GM10266 (cell line): ENCODE results near the gene UBR2.
"Not testable (repeated sequence)": the region's sequence is repeated elsewhere in the genome, so short reads cannot be mapped to it uniquely, and the experiment has no call there.

ENCODE experiments used
- DNase-seq: peaks from one replicate; pipeline ENCODE4 v3.0.0; 2012; ENCODE audit errors: extremely low spot score
- TF ChIP-seq, protein P1 (sequence below): IDR thresholded peaks from 2 replicates; pipeline ENCODE4 v1.5.1; 2012; ENCODE audit warnings: mild to moderate bottlenecking, low read depth; ENCODE audit not compliant: control insufficient read depth, insufficient read depth; ENCODE audit errors: missing control alignments

The UBR2 gene

DNA sequence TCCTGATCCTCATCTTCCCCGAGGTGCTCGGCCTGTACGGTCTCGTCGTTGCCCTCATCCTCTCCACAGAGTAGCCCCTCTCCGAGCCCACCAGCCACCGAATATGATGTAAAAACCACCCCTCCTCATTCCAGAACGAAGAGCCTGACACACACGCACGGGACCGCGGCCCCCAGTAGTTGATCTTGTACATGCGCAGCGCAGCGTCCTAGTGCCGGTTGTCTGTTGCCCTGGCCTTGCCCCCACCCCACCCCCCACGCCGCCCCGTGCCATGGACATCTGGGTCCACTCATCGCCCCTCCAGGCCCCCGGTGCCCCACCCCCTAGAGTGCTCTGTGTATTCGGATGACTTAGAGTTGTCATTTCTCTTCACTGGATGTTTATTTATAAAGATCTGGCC, 163.8 kb downstream of the UBR2 start:
- DNase-seq = no peak

DNA sequence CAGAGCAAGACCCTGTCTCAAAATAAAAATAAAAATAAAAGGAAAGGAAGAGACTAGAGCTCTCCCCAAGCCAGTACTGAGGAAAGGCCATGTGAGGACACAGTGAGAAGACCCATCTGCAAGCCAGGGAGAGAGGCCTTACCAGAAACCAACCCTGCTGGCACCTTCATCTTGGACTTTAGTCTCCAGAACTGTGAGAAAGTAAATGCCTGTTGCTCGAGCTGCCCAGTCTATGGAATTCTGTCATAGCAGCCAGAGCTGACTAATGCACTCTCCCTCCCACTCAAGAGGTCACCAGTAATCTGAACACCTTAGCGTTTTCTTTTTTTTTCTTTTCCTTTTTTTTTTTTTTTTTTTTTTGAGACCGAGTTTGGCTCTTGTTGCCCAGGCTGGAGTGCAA, 165.9 kb downstream of the UBR2 start:
- TF ChIP-seq, protein P1, sequence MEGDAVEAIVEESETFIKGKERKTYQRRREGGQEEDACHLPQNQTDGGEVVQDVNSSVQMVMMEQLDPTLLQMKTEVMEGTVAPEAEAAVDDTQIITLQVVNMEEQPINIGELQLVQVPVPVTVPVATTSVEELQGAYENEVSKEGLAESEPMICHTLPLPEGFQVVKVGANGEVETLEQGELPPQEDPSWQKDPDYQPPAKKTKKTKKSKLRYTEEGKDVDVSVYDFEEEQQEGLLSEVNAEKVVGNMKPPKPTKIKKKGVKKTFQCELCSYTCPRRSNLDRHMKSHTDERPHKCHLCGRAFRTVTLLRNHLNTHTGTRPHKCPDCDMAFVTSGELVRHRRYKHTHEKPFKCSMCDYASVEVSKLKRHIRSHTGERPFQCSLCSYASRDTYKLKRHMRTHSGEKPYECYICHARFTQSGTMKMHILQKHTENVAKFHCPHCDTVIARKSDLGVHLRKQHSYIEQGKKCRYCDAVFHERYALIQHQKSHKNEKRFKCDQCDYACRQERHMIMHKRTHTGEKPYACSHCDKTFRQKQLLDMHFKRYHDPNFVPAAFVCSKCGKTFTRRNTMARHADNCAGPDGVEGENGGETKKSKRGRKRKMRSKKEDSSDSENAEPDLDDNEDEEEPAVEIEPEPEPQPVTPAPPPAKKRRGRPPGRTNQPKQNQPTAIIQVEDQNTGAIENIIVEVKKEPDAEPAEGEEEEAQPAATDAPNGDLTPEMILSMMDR = no peak
- DNase-seq = no peak

More for the DNA sequence above, 163.8 kb downstream of the UBR2 start:
- TF ChIP-seq, protein P1 = no peak

DNA sequence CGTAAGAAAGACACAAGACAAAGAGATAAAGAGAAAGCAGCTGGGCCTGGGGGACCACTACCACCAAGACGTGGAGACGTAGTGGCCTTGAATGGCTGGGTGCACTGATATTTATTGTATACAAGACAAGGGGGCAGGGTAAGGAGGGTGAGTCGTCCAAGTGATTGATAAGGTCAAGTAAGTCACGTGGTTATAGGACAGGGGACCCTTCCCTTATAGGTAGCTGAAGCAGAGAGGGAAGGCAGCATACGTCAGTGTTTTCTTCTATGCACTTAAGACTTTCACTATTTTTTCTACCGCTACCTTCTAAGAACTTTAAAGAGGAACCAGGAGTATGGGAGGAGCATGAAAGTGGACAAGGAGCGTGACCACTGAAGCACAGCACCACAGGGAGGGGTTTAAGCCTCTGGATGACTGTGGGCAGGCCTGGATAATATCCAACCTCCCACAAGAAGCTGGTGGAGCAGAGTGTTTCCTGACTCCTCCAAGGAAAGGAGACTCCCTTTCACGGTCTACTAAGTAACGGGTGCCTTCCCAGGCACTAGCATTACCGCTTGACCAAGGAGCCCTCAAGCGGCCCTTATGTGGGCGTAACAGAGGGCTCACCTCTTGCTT, 170.1 kb downstream of the UBR2 start:
- not testable (repeated sequence) for DNase-seq

DNA sequence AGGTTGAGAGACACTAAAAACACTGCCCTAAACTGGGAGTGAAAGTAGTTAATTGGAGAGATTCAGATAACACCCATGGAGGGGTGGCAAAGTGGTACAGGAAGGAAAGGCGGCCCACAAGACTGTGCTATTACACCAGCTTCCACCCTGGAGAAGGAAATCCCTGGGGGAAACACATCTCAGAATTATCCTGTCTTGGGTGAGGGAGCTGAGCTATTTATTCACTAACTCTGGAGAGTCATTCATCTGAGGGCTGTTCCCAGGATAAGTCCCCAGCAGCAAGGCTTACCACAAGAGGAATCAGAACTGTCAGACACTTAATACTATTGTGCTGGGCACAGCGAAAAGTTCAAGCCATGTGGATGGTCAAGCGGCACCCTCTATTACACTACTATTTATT, 172.1 kb downstream of the UBR2 start:
- TF ChIP-seq, protein P1 = no peak

DNA sequence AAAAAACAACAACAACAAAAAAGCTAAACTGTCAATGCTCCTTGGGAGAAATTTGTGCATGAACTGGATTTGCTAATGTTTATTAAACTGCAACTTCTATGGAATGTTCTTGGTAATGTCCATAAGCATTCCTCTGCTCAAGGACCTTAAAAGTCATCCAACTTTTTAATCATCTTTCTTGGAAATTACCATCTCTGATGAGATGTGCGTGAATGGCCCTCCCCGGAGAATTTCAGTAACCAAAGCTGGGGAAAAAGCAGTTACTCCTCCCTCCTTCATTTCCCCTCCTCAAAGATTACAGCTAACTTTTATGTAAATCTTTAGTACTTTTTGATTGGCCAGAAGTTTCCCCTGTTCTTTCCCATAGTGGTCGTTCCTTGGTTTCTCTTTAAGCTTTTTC, 176.9 kb downstream of the UBR2 start:
- no peak for DNase-seq
- TF ChIP-seq, protein P1 = no peak

More for the DNA sequence above, 172.1 kb downstream of the UBR2 start:
- DNase-seq = no peak

DNA sequence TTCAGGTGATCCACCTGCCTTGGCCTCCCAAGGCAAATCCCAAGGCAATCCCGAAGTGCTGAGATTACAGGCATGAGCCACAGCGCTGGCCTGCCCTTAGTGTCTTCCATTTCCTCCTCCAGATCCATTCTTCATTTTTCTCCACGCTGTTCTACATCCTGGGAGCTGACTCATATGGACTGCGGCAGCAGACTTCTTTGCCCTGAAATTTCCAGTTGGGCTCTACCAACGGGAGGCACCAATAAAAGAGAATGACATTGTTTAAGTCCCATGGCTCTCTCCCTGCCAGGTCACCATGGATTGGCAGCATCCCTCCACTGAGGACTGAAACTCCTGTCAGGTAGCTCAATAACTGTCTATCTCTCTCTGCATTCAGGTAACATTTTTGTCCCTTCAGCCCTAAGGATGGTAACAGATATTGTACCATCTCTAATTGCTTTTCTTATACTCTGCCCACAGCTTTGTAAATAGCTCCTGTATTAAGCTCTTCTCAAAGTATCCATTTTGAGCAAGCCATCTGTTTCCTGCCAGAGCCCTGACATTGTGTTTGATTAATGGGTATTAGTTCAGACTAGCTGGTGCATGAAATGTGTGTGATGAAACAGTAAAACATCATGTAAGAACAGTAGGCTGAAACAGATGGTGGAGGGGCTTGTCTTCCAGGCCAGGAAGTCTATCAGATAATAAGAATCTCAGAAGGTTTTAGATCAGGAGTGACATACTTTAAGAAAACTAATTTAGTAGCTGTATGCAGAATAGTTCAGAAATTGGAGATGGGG, 178.5 kb downstream of the UBR2 start:
- DNase-seq = no peak
- TF ChIP-seq, protein P1 = no peak
